Mucosa of gallbladder (tissue), 1 donor: ENCODE measurements around the gene SUSD2. TPM values are rescaled to one million over a fixed set of nuclear protein-coding genes. Genes with fewer than 3 reads are reported as not detected.
"Not testable (repeated sequence)": the region's sequence is repeated elsewhere in the genome, so short reads cannot be mapped to it uniquely, and the experiment has no call there.

Experiments used
- DNase-seq: peaks from one replicate; pipeline ENCODE4 v3.0.0-alpha.2; 2020; ENCODE audit warnings: low spot score
- total RNA-seq: library from RNA; stranded (reverse); gene quantifications from one replicate; pipeline ENCODE4 v1.2.1, GENCODE V29; 2021
- donor health status: DM: no; HTN: no; CAD: no.

The SUSD2 gene
- total RNA-seq, 1 donor from 2014 or later = 2.0 TPM

DNA sequence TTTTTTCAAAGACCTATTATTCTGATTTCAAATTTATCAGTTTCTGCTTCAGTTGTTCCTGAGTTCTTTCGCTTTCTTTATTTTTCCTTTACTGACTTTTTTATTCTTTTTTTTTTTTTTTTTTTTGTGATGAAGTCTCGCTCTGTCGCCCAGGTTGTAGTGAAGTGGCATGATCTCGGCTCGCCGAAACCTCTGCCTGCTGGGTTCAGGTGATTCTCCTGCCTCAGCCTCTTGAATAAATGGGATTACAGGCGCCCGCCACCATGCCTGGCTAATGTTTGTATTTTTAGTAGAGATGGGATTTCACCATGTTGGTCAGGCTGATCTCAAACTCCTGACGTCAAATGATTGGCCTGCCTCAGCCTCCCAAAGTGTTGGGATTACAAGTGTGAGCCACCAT lies 31.8 kb downstream of the SUSD2 start:
- DNase-seq = not testable (repeated sequence)

DNA sequence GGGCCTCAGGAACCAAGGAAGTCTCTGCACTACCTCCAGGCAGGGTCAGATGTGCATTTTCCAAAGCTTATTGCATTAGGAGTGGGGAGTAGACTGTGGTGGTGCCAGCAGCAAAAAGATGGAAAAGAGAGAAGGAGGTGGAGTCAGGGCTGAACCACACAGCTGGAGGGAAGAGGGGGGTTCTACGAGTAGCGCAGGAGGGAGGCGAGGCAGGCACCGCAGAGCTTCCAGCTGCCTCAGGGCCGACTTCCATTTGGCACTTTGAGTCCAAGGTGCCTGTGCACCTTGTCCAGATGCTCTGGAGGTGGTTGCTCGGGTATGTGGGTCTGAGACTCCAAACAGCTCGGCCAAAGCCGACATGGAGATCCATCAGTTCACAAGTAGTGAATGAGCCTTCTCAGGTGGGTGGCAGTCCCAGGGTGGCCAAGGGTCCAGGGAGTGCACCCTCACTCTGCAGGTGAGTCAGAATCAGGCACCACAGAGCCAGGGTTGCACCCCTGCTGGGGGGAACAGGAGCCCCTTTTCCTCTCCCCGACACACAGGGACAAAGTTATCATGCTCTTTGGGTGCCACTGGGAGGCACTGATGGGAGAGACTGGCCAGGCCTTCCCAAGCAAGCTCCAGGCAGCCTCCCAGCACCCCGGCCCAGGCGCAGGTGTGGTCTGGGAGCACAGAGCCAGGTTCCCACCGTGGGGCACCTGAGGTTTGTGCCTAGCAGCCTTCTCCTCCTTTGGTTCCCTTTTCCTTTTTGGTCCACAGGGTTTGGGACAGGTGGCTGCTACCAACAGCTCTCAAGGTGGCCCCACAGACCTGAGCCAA lies 33.4 kb downstream of the SUSD2 start:
- no peak for DNase-seq

DNA sequence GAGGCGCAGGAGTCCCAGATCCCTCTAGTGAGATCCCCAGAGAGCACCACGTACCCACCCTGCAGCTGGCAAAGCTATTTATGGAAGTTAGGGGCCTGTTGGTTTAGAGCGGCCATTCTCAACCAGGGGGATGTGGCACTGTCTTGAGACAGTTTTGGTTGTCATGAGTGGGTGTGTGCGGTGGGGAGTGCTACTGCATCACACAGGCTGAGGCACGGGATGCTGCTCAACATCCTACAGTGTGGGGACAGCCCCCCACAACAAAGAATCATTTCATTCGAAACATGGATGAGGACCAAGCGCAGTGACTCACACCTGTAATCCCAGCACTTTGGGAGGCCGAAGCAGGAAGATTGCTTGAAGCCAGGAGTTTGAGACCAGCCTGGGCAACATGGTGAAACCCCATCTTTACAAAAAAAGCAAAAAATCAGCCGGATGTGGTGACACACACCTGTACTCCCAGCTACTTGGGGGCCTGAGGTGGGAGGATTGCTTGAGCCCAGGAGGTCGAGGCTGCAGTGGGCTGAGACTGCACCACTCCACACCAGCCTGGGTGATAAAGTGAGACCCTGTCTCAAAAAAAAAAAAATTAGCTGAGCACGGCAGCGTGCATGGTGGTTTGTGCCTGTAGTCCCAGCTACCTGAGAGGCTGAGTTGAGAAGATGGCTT lies 35.4 kb downstream of the SUSD2 start:
- no peak for DNase-seq

- DNase-seq = no peak
Observed at GRCh38 chr22:24217384-24217783, 36.1 kb downstream of the SUSD2 start.

GRCh38 chr22:24219750-24220149 lies 38.5 kb downstream of the SUSD2 start:
- no peak for DNase-seq

DNA sequence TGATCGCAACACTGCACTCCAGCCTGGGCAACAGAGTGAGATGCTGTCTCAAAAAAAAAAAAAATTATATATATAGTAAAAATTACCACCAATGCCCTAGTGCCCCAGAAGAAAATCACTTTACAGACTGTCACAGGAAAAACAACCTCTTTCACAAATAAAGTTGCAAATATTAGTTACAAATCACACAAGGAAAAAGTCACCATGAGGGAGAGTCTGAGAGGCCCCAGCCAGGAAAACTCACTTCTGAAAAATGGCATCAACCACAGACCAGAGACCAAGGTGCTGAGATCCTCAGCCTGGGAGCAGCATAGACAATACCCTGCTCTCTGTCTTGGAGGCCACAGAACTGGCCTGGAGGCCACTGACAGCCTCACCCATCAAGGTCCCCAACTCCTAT lies 43.2 kb downstream of the SUSD2 start:
- no peak for DNase-seq

DNA sequence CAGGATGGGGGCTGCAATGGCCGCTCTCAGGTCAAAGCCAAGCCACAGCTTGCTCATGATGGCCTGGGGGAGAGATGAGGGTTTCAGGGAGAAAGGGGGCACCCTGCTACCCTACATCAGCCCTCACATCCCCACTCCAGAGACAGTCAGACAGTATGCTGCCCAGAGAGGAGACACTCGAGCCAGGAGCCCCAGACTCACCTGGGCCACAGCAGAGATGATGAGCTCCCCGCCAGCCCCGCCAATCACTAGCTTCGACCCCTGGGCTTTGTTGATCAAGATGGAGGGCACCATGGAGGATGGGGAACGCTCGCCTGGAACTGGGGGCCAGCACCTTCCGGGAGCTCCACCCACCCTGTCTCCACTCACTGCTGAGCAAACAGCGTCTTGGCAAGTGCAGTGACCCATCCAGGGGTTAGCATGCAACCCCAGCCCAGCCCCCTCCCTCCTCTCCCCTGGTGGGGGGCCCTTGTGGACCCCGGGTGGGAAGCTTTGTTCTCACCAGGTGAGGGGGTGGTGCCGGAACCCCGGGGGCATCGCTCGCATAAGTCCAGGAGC lies 43.8 kb downstream of the SUSD2 start:
- no peak for DNase-seq

GRCh38 chr22:24225951-24226350 lies 44.7 kb downstream of the SUSD2 start:
- no peak for DNase-seq

- DNase-seq = peak; percentile 19
Observed at GRCh38 chr22:24230911-24231656, 49.8 kb downstream of the SUSD2 start.

- no peak for DNase-seq
Observed at GRCh38 chr22:24231706-24232105, 50.4 kb downstream of the SUSD2 start.

- no peak for DNase-seq
Observed at GRCh38 chr22:24232124-24232523, 50.8 kb downstream of the SUSD2 start.

DNA sequence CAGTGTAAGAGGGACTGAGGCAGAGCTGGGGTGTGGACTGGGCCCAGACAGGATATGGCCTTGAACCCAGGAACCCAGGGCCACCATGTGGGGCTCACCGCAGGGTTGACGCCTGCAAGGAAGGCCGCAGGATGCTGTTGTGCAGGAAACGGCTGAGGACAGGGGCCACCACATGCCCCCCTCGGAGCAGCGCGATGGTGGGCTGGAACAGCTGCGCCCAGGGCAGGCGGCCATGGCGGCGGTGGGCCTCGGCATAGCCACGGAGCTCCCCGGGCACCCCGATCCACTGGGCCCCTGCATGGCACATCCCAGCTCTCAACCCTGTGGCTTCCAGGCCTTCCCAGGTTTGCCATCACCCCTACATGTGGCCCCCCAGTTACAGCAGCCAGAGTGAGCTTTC lies 51.4 kb downstream of the SUSD2 start:
- DNase-seq = no peak

GRCh38 chr22:24233235-24233634 lies 51.9 kb downstream of the SUSD2 start:
- DNase-seq = no peak

- no peak for DNase-seq
Observed at GRCh38 chr22:24233816-24234215, 52.5 kb downstream of the SUSD2 start.

GRCh38 chr22:24235315-24235714 lies 54.0 kb downstream of the SUSD2 start:
- no peak for DNase-seq

GRCh38 chr22:24236656-24237055 lies 55.4 kb downstream of the SUSD2 start:
- DNase-seq = no peak

GRCh38 chr22:24238101-24238694 lies 56.9 kb downstream of the SUSD2 start:
- DNase-seq = not testable (repeated sequence)

Other genes starting within 250 kb of the SUSD2 start
- 16.2 TPM for gene GSTT2B, start 220.3 kb upstream of the SUSD2 start, total RNA-seq
- 3.0 TPM for gene DDTL, start 214.6 kb upstream of the SUSD2 start, total RNA-seq
- gene DDT, start 207.0 kb upstream of the SUSD2 start, total RNA-seq = 151 TPM
- gene GSTT2, start 201.4 kb upstream of the SUSD2 start, total RNA-seq = 0.81 TPM
- gene GSTT4, start 176.0 kb upstream of the SUSD2 start, total RNA-seq = not detected
- 88.0 TPM for gene CABIN1, start 170.2 kb upstream of the SUSD2 start, total RNA-seq
- 21.8 TPM for gene GGT5, start 63.6 kb downstream of the SUSD2 start, total RNA-seq
- gene SPECC1L, start 89.3 kb downstream of the SUSD2 start, total RNA-seq = 65.7 TPM
- 4.1 TPM for gene ADORA2A, start 246.1 kb downstream of the SUSD2 start, total RNA-seq